Measurements from ENCODE around the gene ZNHIT2. TPM values are rescaled to one million over a fixed set of nuclear protein-coding genes. Genes with fewer than 3 reads are reported as not detected.
"Not testable (repeated sequence)": the region's sequence is repeated elsewhere in the genome, so short reads cannot be mapped to it uniquely, and the experiment has no call there.

Gene ZNHIT2
- total RNA-seq, 2 donors from 2014 or later = 32.7 to 37.8 TPM

- Histone ChIP-seq H3K4me3 (no peak overlapping the region), H3K27me3 (replicated peaks; ENCODE audit: insufficient read depth) (no peaks in the 10 kb centered on the region), H3K27ac (no peak overlapping the region), H3K4me1 (replicated peaks) (no peaks in the 10 kb centered on the region), H3K9me3 (no peaks in the 10 kb centered on the region), H3K36me3 (no peaks in the 10 kb centered on the region)
- intact Hi-C loops (cut with DNase I) = no loop called here
- TF ChIP-seq POLR2AphosphoS5 (IDR thresholded peaks at IDR 0.05) (no peak), POLR2A (IDR thresholded peaks at IDR 0.05) (no peak), CTCF (IDR thresholded peaks at IDR 0.05) (no peak)
- no peak for DNase-seq (ENCODE audit: low spot score)
- 84% methylated on average over 2 of the region's 2 CpGs for WGBS
These were observed 34.6 kb upstream of the ZNHIT2 start for GRCh38 chr11:65152122-65152521.

- no peak overlapping the region for H3K4me3 ChIP-seq
- WGBS = 83% methylated on average over 3 of the region's 3 CpGs
These were observed 33.9 kb upstream of the ZNHIT2 start for GRCh38 chr11:65151331-65151899.

GRCh38 chr11:65150509-65151299 is 33.2 kb upstream of the ZNHIT2 start:
- no peaks in the 10 kb centered on the region for H3K9me3 ChIP-seq
- H3K27me3 ChIP-seq (replicated peaks; ENCODE audit: insufficient read depth) = no peaks in the 10 kb centered on the region
- H3K36me3 ChIP-seq = no peaks in the 10 kb centered on the region
- WGBS = 16% methylated on average over 12 of the region's 12 CpGs
- H3K4me3 ChIP-seq = no peak overlapping the region
- H3K4me1 ChIP-seq (replicated peaks) = no peaks in the 10 kb centered on the region
- TF ChIP-seq POLR2A (IDR thresholded peaks at IDR 0.05) (peak; percentile 31), POLR2AphosphoS5 (IDR thresholded peaks at IDR 0.05) (peak; percentile 56), CTCF (IDR thresholded peaks at IDR 0.05) (peak in 1 of 4 experiments; percentile 24)
- intact Hi-C loops (cut with DNase I) = no loop called here
- DNase-seq (ENCODE audit: low spot score) = peak; percentile 84
- peak overlapping the region; percentile 57 to 58 for H3K27ac ChIP-seq

More at GRCh38 chr11:65151331-65151899, 33.9 kb upstream of the ZNHIT2 start:
- no peaks in the 10 kb centered on the region for H3K27me3 ChIP-seq (replicated peaks; ENCODE audit: insufficient read depth)
- intact Hi-C loops (cut with DNase I) = no loop called here
- no peak for DNase-seq (ENCODE audit: low spot score)
- H3K36me3 ChIP-seq = no peaks in the 10 kb centered on the region
- H3K9me3 ChIP-seq = no peaks in the 10 kb centered on the region
- no peak for TF ChIP-seq CTCF (IDR thresholded peaks at IDR 0.05)
- no peak for TF ChIP-seq POLR2A (IDR thresholded peaks at IDR 0.05)
- no peak for TF ChIP-seq POLR2AphosphoS5 (IDR thresholded peaks at IDR 0.05)
- no peaks in the 10 kb centered on the region for H3K4me1 ChIP-seq (replicated peaks)
- peak overlapping the region in 1 of 2 donors; percentile 58 for H3K27ac ChIP-seq

- H3K36me3 ChIP-seq; H3K4me3 ChIP-seq; H3K4me1 ChIP-seq (replicated peaks); H3K9me3 ChIP-seq; H3K27me3 ChIP-seq (replicated peaks; ENCODE audit: insufficient read depth); intact Hi-C loops (cut with DNase I); DNase-seq (ENCODE audit: low spot score): not testable (repeated sequence)
- peak overlapping the region; percentile 57 to 58 for H3K27ac ChIP-seq
- WGBS = 78% methylated on average over 10 of the region's 10 CpGs
These were observed 32.6 kb upstream of the ZNHIT2 start for GRCh38 chr11:65150131-65150508.

GRCh38 chr11:65148657-65149056 is 31.2 kb upstream of the ZNHIT2 start:
- Histone ChIP-seq H3K36me3 (no peaks in the 10 kb centered on the region), H3K4me1 (replicated peaks) (no peaks in the 10 kb centered on the region), H3K9me3 (no peaks in the 10 kb centered on the region), H3K27ac (no peak overlapping the region), H3K4me3 (no peak overlapping the region), H3K27me3 (replicated peaks; ENCODE audit: insufficient read depth) (no peaks in the 10 kb centered on the region)
- no peak for DNase-seq (ENCODE audit: low spot score)
- TF ChIP-seq CTCF (IDR thresholded peaks at IDR 0.05) = no peak
- no peak for TF ChIP-seq POLR2A (IDR thresholded peaks at IDR 0.05)
- no peak for TF ChIP-seq POLR2AphosphoS5 (IDR thresholded peaks at IDR 0.05)
- 79% methylated on average over 5 of the region's 5 CpGs for WGBS
- intact Hi-C loops (cut with DNase I) = no loop called here
